Stomach (tissue), 9 donors: ENCODE data around the gene PARVG. TPM values are rescaled to one million over a fixed set of nuclear protein-coding genes. Genes with fewer than 3 reads are reported as not detected.

ENCODE experiments used
- DNase-seq, 2 donors: peaks; one replicate each; pipeline versions ENCODE4 v3.0.0 to v3.0.0-alpha.2; 2013 to 2019
- H3K27ac ChIP-seq, 5 donors: fragments of 200-600 bp in 4 of 5; sonication (generic) in 4 of 5; one replicate each; pipeline ENCODE4 v1.5.1; 2013 to 2019; ENCODE audit warnings: mild to moderate bottlenecking in 1 of 5, moderate library complexity in 1 of 5
- H3K27me3 ChIP-seq, 3 donors: fragments of 200-600 bp; sonication (generic); one replicate each; pipeline ENCODE4 v1.5.1; 2017 to 2019; ENCODE audit warnings: mixed run types in 1 of 3
- H3K36me3 ChIP-seq, 4 donors: fragments of 200-600 bp; sonication (generic); 1 replicate in 3 of 4; 2 replicates in 1 of 4; pipeline ENCODE4 v1.5.1; 2016 to 2019
- H3K4me1 ChIP-seq, 4 donors: fragments of 200-600 bp; sonication (generic); one replicate each; pipeline ENCODE4 v1.5.1; 2016 to 2019
- H3K4me3 ChIP-seq, 4 donors: fragments of 200-600 bp; sonication (generic) in 3 of 4; one replicate each; pipeline ENCODE4 v1.5.1; 2016 to 2019; ENCODE audit warnings: mild to moderate bottlenecking in 1 of 4
- H3K9me3 ChIP-seq, 4 donors: fragments of 200-600 bp; sonication (generic); one replicate each; pipeline ENCODE4 v1.5.1; 2016 to 2019
- CTCF ChIP-seq, 7 experiments: fragments of 450-650 bp in 4 of 7; fragments of 200-600 bp in 3 of 7; sonication (generic) in 3 of 7; IDR thresholded peaks; one replicate each; pipeline ENCODE4 v1.5.1; 2016 to 2019; ENCODE audit warnings: antibody characterized with exemption in 7 of 7, control low read depth in 2 of 7, mild to moderate bottlenecking in 1 of 7
- EP300 ChIP-seq: sonication (generic); formaldehyde crosslinking; IDR thresholded peaks from one replicate; pipeline ENCODE4 v1.6.1; 2017; ENCODE audit warnings: antibody characterized with exemption
- POLR2A ChIP-seq, 4 donors: fragments of 450-650 bp; IDR thresholded peaks; one replicate each; pipeline ENCODE4 v1.6.1; 2016; ENCODE audit warnings: antibody characterized with exemption in 4 of 4, control low read depth in 2 of 4, mild to moderate bottlenecking in 1 of 4, moderate library complexity in 1 of 4
- POLR2AphosphoS5 ChIP-seq, 3 donors: sonication (generic); formaldehyde crosslinking; IDR thresholded peaks; one replicate each; pipeline ENCODE4 v1.6.1; 2016; ENCODE audit warnings: antibody characterized with exemption in 3 of 3
- WGBS, 5 donors: extraction: QIAGEN DNeasy Blood & Tissue Kit in 3 of 5; methylation state at CpG; one replicate each; pipeline versions ENCODE4 v1.1.5 to v1.1.7; 2013 to 2018; 5-methylcytosine and 5-hydroxymethylcytosine counted together
- intact Hi-C: fragments of 100-400 bp; cut with DNase I; formaldehyde crosslinking; loops from one replicate; pipeline ENCODE4 v1.15.1; 2023; ENCODE audit warnings: low total_unique reads
- polyA plus RNA-seq, 3 donors: library from polyadenylated mRNA; stranded (reverse); fragments of 200-250 nt; gene quantifications; one replicate each; pipeline ENCODE4 v1.2.3, GENCODE V29; 2013
- total RNA-seq, 5 donors: library from RNA; depleted of rRNA; stranded (reverse); fragments of >200 nt; gene quantifications; one replicate each; pipeline versions ENCODE4 v1.1.0 to v1.2.3, GENCODE V29; 2014 to 2016
- donor health status: healthy with polysubstance abuse.
- donor health status: Bipolar disorder and iron deficiency.
- donor health status: healthy.

Gene PARVG
- total and polyA plus RNA-seq, 8 donors: 5.7 to 78.2 (median 16.7) TPM

- H3K36me3 ChIP-seq: no peaks in the 10 kb centered on the region
- no peaks in the 10 kb centered on the region for H3K4me1 ChIP-seq
- peaks cover 0 to 9% (median 0%) of the 10 kb centered on the region in 3 donors for H3K27me3 ChIP-seq
- H3K4me3 ChIP-seq: no peak overlapping the region
- no peak overlapping the region for H3K27ac ChIP-seq
- TF ChIP-seq POLR2AphosphoS5 (IDR thresholded peaks at IDR 0.05) (no peak), POLR2A (IDR thresholded peaks at IDR 0.05) (no peak), CTCF (IDR thresholded peaks at IDR 0.05) (no peak), EP300 (no peak)
- H3K9me3 ChIP-seq: peaks cover 0 to 8% (median 1%) of the 10 kb centered on the region in 4 donors
- intact Hi-C loops: no loop called here
- 79 to 91% (median 82%) methylated on average over 11 to 21 of the region's 21 CpGs for WGBS, 5 donors
- no peak for DNase-seq
Measured at GRCh38 chr22:44219101-44219870, 38.6 kb downstream of the PARVG start.

GRCh38 chr22:44220727-44221680 lies 40.3 kb downstream of the PARVG start:
- TF ChIP-seq EP300 (no peak), POLR2A (IDR thresholded peaks at IDR 0.05) (no peak), POLR2AphosphoS5 (IDR thresholded peaks at IDR 0.05) (no peak), CTCF (IDR thresholded peaks at IDR 0.05) (no peak)
- no peak for DNase-seq
- H3K27ac ChIP-seq: no peak overlapping the region
- WGBS, 5 donors: 75 to 84% (median 78%) methylated on average over 22 to 23 of the region's 23 CpGs
- intact Hi-C loops: no loop called here
- no peaks in the 10 kb centered on the region for H3K4me1 ChIP-seq
- no peaks in the 10 kb centered on the region for H3K36me3 ChIP-seq
- no peak overlapping the region for H3K4me3 ChIP-seq
- H3K27me3 ChIP-seq: peaks cover 0 to 9% (median 2%) of the 10 kb centered on the region in 3 donors
- no peaks in the 10 kb centered on the region for H3K9me3 ChIP-seq

GRCh38 chr22:44221710-44222475 lies 41.2 kb downstream of the PARVG start:
- H3K4me1 ChIP-seq: no peaks in the 10 kb centered on the region
- no peak for DNase-seq
- WGBS, 5 donors: 77 to 93% (median 90%) methylated on average over 9 to 11 of the region's 11 CpGs
- H3K36me3 ChIP-seq: no peaks in the 10 kb centered on the region
- H3K27me3 ChIP-seq: peaks cover 0 to 9% (median 6%) of the 10 kb centered on the region in 3 donors
- H3K4me3 ChIP-seq: no peak overlapping the region
- TF ChIP-seq POLR2AphosphoS5 (IDR thresholded peaks at IDR 0.05): no peak
- no peak for TF ChIP-seq POLR2A (IDR thresholded peaks at IDR 0.05)
- TF ChIP-seq CTCF (IDR thresholded peaks at IDR 0.05): no peak
- no peak for TF ChIP-seq EP300
- intact Hi-C loops: no loop called here
- no peak overlapping the region for H3K27ac ChIP-seq
- no peaks in the 10 kb centered on the region for H3K9me3 ChIP-seq

- WGBS, 5 donors: 48 to 62% (median 53%) methylated on average over 12 of the region's 12 CpGs
- Histone ChIP-seq H3K4me1 (no peaks in the 10 kb centered on the region), H3K27me3 (peaks cover 0 to 6% (median 0%) of the 10 kb centered on the region in 3 donors), H3K4me3 (no peak overlapping the region), H3K9me3 (peaks cover 0 to 21% (median 10%) of the 10 kb centered on the region in 4 donors), H3K36me3 (no peaks in the 10 kb centered on the region), H3K27ac (no peak overlapping the region)
- DNase-seq: no peak
- intact Hi-C loops: no loop called here
- TF ChIP-seq CTCF (IDR thresholded peaks at IDR 0.05): no peak
- TF ChIP-seq POLR2A (IDR thresholded peaks at IDR 0.05): no peak
- TF ChIP-seq POLR2AphosphoS5 (IDR thresholded peaks at IDR 0.05): no peak
- no peak for TF ChIP-seq EP300
Measured at GRCh38 chr22:44224166-44224565, 43.4 kb downstream of the PARVG start.
